ENCODE data around the gene RCAN2.
"Not testable (repeated sequence)": the region's sequence is repeated elsewhere in the genome, so short reads cannot be mapped to it uniquely, and the experiment has no call there.

DNA sequence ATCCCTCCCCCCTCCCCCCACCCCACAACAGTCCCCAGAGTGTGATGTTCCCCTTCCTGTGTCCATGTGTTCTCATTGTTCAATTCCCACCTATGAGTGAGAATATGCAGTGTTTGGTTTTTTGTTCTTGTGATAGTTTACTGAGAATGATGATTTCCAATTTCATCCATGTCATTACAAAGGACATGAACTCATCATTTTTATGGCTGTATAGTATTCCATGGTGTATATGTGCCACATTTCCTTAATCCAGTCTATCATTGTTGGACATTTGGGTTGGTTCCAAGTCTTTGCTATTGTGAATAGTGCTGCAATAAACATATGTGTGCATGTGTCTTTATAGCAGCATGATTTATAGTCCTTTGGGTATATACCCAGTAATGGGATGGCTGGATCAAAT, 158.8 kb downstream of the RCAN2 start:
- TF ChIP-seq, protein P1, sequence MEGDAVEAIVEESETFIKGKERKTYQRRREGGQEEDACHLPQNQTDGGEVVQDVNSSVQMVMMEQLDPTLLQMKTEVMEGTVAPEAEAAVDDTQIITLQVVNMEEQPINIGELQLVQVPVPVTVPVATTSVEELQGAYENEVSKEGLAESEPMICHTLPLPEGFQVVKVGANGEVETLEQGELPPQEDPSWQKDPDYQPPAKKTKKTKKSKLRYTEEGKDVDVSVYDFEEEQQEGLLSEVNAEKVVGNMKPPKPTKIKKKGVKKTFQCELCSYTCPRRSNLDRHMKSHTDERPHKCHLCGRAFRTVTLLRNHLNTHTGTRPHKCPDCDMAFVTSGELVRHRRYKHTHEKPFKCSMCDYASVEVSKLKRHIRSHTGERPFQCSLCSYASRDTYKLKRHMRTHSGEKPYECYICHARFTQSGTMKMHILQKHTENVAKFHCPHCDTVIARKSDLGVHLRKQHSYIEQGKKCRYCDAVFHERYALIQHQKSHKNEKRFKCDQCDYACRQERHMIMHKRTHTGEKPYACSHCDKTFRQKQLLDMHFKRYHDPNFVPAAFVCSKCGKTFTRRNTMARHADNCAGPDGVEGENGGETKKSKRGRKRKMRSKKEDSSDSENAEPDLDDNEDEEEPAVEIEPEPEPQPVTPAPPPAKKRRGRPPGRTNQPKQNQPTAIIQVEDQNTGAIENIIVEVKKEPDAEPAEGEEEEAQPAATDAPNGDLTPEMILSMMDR (IDR thresholded peaks at IDR 0.05), result not testable (repeated sequence)
- TF ChIP-seq POLR2AphosphoS5 (IDR thresholded peaks at IDR 0.05; ENCODE audit: low read depth, low read length); TCF7L2 (IDR thresholded peaks at IDR 0.05; ENCODE audit: low read depth, low read length); REST (IDR thresholded peaks at IDR 0.05; ENCODE audit: insufficient read depth in 1 of 2, low read depth in 2 of 2, low read length in 1 of 2): not testable (repeated sequence)
